HG02852 (cell line): ENCODE measurements around the gene SMAP1.

Experiments
- ATAC-seq: cut with Tn5 transposase; IDR thresholded peaks from one replicate; pipeline ENCODE4 v1.9.1; 2021; ENCODE audit warnings: mild to moderate bottlenecking, moderate library complexity; ENCODE audit not compliant: unreplicated experiment

SMAP1 gene

DNA sequence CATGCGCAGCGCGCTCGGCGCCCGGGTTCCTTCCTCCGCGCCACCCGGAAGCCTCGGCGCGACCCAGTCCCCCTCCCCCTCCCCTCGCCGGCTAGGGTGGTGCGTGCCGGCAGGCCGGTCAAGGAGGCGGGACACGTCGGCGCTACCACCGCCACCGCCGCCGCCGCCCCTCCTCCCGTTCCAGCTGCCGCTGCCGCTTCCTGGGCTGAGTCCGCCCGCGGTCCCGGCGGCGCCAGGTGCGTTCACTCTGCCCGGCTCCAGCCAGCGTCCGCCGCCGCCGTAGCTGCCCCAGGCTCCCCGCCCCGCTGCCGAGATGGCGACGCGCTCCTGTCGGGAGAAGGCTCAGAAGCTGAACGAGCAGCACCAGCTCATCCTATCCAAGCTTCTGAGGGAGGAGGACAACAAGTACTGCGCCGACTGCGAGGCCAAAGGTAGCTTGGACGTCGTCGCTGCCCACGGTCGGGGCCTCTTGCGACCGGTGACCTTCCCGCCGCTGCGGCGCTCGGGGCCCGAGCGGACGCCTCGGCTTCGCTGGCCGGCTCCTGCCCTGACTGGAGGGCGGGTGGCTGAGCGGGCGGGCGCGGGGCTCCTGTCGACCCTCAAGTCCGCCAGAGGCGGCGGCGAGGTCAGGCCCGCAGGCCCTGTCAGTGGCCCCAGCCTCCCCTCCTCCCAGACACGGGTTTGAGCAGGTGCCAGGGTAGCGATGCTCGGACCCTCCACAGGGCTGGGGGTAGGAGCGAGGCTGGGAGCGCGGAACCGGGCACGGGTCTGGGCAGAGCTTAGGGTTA, at the start of gene SMAP1:
TSS of gene SMAP1 (plus strand) at position 173 of the 788 bp plus-strand sequence. CDS start at position 314, 141 bp downstream.
- ATAC-seq = peak; percentile 90

DNA sequence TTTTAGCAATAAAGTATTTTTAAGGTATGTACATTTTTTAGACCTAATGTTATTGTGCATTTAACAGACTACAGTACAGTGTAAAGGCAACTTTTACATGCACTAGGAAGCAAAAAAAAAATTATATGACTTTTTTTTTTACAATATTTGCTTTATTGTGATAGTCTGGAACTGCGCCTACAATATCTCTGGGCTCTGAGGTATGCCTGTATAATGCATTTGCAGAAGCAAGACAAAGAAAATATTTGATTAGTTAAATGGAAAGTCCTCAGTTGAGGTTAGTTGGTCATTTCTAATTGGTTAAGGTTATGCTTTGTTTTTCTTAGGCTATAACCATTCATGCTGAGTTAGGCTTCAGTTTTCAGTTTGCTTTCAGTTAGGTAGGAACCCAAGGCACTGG, 46.9 kb upstream of the SMAP1 start:
- no peak for ATAC-seq

DNA sequence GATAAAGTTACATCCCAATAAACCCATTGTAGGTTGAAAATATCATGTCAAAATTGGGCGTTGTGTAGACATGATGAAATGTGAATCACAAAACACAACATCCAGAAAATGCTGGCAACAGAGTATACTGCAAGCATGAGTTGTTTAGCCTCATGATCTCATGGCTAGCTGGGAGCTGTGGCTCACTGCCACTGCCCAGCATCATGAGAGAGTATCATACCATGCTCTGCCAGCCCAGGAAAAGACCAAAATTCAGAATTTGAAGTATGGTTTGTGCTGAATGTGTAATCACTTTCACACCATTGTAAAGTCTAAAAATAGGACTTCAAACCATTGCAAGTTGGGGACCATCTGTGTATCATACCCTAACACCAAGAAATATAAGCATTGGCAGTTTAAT, 45.2 kb upstream of the SMAP1 start:
- no peak for ATAC-seq

DNA sequence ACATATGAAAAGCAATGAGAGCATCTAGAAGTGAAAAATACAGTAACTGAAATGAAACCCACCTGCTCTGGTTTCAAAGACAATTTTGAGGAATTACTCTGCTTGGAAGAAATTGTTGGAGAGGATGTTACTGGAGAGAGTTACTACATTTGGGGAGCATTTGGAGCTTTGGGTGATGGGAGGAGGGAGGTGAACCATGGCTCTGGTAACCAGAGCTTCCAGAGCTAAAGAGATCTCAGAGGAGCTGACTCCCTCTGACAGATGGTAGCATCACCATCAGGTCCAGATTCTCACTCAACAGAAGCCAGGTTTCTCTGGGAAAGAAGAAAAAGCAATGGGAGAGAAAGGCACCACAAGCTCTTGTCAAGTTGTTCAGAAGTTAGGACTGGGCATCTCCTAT, 42.2 kb upstream of the SMAP1 start:
- ATAC-seq = no peak

DNA sequence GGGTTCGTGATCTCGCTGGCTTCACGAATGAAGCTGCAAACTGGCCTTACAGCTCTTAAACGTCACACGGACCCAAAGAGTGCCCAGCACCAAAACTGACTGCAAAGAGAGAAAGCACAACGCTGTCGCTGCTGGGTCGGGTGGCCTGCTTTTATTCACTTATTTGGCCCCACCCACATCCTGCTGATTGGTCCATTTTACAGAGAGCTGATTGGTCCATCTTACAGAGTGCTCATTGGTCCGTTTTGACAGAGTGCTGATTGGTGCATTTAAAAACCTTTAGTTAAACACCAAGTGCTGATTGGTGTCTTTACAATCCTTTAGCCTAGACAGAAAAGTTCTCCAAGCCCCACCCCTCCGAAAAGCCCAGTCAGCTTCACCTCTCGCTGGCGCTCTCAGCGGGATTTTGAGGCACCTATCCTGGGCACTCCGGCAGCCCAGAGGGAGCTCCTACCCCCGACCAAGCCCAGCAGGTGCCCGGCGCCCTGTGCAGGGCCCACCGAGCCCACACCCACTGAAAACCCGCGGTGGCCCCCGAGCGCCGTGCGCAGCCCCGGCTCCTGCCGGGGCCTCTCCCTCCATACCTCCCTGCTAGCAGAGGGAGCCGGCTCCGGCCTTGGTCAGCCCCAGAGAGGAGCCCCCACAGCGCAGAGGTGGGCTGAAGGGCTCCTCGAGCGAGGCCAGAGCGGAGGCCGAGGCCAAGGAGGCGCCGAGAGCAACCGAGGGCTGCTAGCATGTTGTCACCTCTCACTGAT, 40.0 kb upstream of the SMAP1 start:
- no peak for ATAC-seq

DNA sequence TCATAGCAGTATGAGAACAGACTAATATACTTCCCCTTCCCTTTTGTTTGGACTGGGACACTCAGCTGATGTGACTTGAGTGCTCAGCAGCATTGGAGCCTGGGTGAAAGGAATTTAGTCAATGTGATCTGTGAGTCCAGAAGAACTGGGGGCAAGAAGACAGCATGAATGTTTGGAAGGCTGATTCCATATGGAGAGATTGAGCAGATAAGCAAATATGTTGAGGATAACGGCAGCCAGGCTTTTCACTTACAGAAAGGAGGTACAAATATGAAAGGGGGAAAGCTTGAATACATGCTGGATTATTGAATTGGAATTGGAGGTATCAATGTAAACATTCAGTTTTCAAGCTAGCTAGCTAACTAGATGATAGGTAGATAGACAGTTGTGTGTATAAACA, 37.8 kb upstream of the SMAP1 start:
- ATAC-seq = no peak

DNA sequence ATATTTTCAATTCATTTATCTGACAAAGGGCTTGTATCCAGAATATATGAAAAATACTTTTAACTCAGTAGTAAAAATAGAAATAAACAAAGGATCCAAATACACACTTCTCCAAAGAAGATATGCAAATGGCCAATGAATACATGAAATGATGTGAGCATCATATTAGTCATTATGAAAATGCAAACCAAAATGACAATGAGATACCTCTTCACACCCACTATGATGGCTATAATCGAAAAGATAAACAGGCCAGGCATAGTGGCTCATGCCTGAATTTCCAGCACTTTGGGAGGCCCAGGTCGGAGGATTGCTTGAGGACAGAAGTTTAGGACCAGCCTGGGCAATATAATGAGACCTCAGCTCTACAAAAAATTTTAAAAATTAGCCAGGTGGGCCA, 33.8 kb upstream of the SMAP1 start:
- no peak for ATAC-seq

DNA sequence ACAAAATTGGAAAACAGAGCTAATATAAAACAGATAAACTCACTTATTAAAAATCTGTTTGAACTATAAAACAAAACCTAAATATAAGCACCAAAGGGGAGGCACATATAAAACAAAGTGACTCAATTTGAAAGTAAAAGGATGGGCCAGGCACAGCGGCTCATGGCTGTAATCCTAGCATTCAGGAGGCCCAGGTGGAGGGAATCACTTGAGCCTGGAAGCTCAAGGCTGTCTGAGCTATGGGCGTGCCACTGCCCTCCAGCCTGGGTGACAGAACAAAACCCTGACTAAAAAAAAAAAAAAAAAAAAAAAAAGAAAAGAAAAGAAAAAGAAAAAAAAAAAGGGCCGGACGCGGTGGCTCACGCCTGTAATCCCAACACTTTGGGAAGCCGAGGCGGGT, 31.1 kb upstream of the SMAP1 start:
- no peak for ATAC-seq

DNA sequence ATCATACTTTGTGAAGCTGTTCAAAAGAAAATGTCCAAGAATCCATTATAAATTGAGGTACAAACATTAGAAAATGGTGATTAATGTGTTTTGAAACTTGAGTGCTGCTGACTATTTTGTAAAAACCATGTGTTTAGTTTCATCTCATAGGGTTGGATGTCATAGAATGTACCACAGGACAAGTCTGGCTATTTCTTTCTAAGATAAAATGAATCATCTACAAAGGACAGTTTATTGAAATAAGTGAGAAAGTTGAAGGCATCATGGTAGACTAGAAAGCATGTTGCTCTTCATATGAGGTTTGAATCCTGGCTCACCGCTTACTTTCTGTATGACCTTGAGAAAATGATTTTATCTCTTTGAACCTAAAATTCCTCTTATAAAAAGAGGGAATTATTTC, 29.2 kb upstream of the SMAP1 start:
- ATAC-seq = no peak

DNA sequence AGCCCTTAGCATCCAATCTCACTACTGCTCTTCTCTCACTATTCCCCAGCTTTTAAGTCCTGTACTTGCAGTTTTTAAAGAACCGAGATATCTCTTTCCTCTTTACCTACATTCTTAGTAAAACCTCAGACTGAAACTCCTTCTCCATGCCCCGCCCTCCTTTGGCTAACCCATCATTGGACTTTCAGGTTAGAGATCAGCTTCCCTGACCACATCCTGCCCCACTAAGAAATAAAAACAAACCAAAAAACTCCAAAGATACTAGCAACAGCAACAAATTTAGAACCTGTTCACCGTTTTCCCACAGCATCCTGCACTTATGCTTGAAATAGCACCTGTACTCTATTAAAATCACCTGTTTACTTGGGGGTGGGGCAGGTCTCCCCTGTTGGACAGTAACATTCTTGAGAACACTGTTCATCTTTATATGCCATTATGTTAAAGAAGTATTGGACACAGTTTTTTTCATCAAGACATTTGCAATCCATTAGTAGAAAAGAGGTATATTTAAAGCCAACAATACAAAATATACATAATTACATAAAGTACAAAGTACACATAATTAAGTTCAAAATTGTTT, 16.3 kb upstream of the SMAP1 start:
- peak; percentile 89 for ATAC-seq

DNA sequence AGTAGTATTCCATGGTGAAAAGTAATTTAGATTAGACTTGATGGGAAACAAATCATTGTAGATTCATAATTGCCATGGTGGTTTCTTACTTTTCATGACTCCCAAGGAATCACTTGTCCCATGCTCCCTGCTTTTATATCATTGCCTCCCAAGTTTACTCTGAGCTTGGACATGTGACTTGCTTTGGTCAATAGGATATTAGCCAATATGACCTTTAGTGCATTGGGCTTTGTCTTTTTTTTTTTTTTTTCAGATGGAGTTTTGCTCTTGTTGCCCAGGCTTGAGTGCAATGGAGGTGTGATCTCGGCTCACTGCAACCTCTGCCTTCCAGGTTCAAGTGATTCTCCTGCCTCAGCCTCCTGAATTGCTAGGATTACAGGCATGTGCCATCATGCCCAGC, 15.5 kb upstream of the SMAP1 start:
- no peak for ATAC-seq

DNA sequence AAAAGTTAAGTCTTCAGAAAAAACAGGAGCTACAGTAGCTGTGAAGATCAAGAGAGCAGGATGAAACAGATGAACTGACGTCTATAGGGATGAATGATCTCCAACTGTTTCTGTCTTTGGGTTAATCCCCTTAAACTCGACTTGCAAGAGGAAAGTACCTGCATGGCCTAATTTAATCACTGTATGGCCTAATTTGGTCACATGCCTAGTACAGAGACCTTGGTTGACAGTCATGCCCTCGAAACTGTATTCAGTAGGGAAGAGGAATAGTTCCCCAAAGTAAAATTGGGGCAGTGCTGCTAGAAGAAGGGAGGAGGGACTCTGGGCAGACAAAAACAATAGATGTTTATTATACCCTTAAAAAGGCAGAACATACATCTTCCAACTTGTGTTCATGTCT, 10.0 kb upstream of the SMAP1 start:
- no peak for ATAC-seq

DNA sequence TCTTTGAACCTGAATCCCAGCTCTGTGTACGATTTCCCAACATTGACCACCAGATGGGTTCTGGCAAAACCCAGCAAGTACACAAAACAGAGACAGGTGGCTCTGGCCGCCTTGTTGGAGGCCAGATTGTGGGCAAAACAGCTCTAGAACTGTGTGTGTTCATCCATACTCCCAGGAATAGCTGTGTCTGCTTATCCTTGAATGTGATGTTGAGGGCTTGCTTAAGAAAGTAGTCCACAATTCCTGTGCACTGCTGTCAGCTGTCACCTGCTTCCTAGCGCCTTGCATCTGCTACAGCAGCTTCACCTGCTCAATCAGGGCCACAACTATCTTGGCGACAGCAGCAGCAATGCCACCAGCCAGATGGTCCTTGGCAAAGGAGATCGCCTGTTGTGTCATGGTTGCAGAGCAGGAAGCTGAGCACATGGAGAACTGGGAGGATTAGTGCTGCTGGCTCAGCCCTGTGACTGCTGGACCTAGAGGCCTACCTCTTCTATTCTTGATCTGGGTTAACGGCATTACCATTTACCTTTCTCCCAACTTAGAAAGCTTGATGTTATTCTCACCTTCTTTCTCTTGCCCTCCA, 3.7 kb upstream of the SMAP1 start:
- ATAC-seq = no peak

DNA sequence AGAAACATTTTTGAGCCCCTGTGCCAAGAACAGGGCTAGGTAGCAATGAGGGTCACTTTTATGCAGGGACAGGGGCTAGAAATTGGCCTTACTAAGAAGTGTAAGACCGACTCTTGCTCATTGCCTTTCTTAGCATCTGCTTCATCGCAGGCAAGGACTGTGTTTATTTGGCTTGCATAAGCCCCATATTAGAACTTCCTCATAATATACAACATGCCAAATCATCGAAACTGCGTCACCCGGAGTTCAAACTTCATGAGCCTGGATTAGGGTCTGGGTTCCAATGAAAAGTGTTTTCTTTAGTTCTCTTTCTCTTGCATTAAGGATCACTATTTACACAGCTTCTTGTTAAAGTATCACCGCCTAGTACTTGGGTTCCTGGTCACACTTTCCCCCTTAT, 977 bp upstream of the SMAP1 start:
- no peak for ATAC-seq

DNA sequence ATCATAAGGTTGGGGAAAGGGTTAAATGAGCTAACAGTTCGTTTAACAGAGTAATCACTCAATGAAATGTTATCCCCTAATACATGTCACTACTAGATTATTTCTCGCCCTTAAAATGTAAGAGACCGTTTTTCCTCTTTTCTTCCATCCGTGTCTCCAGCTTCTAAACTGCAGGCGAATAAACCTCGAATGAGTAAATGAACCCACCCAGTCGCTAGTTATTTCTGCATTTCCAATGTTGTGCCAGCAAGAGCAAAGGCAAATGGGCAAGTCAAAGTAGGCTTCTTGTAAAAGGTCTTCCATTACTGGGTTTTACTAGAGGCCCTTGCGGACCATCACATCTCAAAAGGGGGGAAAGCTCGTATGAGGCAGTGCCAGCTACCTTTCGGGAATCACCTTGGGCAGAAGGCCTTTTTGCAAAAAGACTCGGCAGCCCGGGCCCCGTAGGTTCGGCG, 400 bp upstream of the SMAP1 start:
- no peak for ATAC-seq

DNA sequence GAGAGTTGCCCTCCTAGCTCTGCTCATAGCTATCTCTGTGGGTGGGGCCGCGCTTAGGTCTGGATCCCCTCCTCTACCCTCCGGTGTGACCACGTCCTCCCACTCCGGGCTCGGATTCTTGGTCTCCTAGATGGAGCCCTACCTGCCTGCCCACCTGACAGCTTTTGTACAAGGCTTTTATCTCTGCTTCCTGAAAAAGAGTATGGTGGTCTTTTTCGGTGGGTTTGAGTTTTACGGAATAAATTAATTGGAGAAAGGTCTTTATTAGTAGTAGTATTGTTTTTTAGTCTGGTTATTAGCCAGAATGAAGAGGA, 773 bp downstream of the SMAP1 start:
- no peak for ATAC-seq

DNA sequence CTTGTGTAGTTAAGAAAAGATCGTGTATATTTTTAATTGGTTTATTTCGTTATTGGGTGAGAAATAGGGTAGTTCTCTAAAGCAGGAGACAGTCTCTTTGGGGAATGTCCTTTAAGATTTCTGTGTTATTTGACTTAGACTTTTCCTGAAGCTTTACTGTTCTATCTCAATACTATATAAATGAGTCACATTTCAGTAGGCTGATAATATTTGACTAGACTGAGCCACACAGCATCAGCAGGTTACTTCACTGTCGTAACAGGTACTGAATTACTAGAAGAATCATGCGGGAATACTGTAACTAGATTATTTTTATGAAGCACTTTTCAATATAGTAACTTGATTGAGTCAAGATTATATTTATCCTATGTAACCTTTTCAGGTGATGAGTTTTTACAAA, 1.4 kb downstream of the SMAP1 start:
- no peak for ATAC-seq

DNA sequence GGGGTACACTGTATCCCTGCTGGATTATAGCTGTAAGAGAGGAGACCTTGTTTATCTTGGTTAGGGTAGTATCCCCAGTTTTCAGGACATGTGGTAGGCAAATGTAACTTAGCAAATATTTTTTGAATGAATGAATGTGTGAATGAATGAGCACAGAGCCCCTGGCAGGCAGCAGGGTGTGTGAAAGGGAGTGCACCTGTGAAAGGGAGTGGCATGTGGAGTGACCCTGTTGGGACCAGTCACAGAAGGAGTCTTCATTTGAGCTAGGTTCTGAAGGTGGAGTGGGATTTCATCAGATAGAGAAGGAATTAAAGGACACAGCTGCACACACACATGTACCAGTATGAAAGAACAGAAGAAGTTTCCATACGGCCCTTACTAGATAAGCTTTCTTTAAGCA, 4.9 kb downstream of the SMAP1 start:
- no peak for ATAC-seq

DNA sequence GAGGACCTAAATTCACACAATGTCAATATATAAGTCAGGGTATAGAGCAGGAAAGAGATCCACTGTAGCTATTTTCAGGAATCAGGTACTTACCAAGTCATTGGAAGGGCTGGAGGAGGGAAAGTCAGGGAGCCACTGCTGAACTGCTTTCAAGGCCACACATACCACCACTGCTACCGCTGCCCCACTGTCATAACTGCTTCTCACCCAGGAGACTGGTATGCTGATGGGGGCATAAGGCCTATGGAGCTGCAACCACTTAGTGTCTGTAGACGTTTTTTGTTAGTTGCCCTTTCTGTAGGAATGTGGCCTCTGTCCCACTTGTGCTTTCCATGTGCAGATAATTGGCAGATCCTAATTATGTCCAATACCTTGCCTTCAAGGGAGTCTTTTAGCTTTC, 5.4 kb downstream of the SMAP1 start:
- ATAC-seq = no peak

DNA sequence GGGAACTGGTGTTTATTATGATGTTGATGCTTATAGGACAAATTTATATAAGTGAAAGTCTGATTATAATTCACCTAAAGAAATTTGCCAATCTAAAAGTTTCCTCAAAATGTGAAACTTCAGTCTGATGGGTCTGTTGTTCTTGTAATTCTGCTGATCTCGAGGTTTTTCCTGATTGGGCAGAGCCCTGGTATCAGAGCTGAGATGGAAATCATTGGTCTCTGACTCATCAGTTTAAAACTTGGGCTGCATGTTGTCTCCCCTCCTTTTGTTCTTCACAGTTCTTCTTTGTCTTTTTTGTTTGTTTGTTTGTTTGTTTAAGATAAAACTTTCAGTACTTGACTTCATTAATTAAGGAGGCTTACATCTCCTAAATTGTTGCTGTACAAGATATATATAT, 5.9 kb downstream of the SMAP1 start:
- no peak for ATAC-seq

DNA sequence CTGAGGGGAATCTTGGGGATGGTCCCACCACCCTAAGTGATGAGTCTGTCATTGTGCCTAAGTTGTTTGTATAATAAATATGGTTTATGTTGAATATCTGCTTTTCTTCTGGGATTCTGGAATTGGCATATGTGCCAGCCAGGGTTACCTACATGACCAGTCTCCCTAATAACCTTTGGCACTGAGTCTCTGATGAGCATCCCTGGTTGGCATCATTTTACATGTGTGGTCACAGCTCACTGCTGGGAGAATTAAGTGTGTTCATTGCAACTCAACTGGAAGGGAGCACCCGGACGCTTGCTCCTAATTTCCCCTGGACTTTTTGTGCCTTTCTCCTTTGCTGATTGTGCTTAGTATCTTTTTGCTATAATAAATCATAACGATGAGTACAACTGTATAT, 8.1 kb downstream of the SMAP1 start:
- ATAC-seq = no peak

DNA sequence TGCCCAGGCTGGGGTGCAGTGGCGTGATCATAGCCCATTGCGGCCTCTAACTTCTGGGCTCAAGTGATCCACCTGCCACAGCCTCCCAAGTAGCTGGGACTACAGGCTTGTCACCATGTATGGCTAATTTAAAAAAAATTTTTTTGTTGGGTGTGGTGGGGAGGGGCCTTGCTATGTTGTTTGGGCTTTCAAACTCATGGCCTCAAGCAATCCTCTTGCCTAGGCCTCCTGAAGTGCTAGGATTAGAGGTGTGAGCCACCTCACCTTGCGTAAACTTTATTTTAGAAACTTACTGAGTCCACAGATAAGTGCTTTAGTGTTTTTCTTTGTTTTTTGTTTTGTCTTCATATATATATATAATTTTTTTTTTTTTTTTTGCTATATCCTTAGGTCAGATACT, 9.1 kb downstream of the SMAP1 start:
- no peak for ATAC-seq
